ENCODE results near the gene FBXW11.

FBXW11 gene

GRCh38 chr5:172005708-172006320 lies 624 bp downstream of the FBXW11 start:
- peak; percentile 25 for DNase-seq (ENCODE audit: low read depth)
- peak overlapping the region; percentile 96 for H3K4me3 ChIP-seq (ENCODE audit: low read length)
- TF ChIP-seq, protein P1, sequence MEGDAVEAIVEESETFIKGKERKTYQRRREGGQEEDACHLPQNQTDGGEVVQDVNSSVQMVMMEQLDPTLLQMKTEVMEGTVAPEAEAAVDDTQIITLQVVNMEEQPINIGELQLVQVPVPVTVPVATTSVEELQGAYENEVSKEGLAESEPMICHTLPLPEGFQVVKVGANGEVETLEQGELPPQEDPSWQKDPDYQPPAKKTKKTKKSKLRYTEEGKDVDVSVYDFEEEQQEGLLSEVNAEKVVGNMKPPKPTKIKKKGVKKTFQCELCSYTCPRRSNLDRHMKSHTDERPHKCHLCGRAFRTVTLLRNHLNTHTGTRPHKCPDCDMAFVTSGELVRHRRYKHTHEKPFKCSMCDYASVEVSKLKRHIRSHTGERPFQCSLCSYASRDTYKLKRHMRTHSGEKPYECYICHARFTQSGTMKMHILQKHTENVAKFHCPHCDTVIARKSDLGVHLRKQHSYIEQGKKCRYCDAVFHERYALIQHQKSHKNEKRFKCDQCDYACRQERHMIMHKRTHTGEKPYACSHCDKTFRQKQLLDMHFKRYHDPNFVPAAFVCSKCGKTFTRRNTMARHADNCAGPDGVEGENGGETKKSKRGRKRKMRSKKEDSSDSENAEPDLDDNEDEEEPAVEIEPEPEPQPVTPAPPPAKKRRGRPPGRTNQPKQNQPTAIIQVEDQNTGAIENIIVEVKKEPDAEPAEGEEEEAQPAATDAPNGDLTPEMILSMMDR (conservative IDR thresholded peaks at IDR 0.05; ENCODE audit: low read length) = no peak

DNA sequence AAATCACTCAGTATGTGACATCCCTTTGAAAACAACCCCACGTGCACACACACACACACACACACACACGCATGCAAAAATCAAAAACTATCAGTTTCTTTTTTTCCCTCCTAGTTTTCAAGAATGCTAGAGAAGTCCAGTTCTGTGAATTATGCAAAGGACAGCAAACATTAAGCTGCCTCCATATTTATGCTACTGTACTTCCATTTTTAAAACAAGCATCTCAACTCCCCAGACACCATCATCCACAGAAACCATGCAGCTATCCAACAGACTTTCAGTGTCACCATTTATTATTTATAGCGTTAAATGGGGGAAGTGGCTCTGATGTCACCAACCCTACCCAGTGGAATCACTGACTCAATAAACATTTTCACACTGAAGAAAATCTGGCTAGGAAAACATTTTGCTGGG lies 1.6 kb downstream of the FBXW11 start:
- TF ChIP-seq, protein P1 (conservative IDR thresholded peaks at IDR 0.05; ENCODE audit: low read length) = no peak
- DNase-seq (ENCODE audit: low read depth) = peak; percentile 20
- peak overlapping the region; percentile 96 for H3K4me3 ChIP-seq (ENCODE audit: low read length)

DNA sequence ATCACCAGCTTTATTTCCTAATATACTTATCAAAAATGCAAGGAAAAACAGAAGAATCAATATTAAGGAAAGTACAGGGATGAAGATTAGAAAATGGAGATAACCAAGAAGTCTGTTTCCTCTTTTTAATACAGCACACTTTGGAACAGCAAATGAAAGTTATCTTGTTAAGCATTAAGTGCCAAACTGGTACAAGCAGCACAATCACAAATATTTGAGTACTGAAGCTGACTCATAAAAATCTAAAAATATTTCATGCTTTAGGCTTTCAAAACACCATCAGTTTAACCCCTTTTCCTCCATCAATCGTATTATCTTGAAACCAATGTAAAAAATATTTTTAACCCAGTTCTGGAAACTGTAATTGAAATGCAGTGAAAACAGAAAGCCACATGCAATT lies 2.7 kb downstream of the FBXW11 start:
- TF ChIP-seq, protein P1 (conservative IDR thresholded peaks at IDR 0.05; ENCODE audit: low read length) = no peak
- peak; percentile 28 for DNase-seq (ENCODE audit: low read depth)
- no peak overlapping the region for H3K4me3 ChIP-seq (ENCODE audit: low read length)

DNA sequence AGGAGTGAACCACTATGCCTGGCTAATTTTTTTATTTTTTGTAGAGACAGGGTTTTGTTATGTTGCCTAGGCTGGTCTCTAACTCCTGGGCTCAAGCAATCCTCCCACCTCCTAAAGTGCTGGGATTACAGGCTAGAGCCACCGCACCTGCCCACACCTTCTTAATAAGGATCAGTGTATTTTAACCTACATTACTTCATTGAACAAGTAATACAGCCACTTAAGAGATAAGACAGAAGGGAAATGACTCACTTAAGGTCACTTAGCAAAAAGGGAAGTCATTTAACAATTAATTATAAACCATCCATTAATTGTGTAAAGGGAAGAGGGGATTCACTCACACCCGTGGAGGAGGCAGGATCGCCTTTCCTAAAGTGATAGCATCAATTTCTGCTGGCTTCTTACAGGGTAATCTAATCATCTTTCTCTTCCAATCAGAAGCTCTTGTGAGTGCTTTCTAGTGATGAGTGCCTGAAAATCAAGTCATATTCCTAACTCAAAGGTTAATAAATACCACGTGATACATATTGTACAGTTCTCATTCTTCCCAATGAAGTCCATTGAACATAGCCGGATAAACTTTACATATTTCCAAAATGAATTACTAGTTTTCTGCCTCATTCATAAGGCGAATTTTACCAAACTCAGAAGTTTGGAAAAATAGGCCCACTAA lies 3.5 kb downstream of the FBXW11 start:
- no peak for DNase-seq (ENCODE audit: low read depth)
- no peak overlapping the region for H3K4me3 ChIP-seq (ENCODE audit: low read length)
- TF ChIP-seq, protein P1 (conservative IDR thresholded peaks at IDR 0.05; ENCODE audit: low read length) = no peak

- TF ChIP-seq, protein P1 (conservative IDR thresholded peaks at IDR 0.05; ENCODE audit: low read length) = peak; percentile 50
- no peak overlapping the region for H3K4me3 ChIP-seq (ENCODE audit: low read length)
- DNase-seq (ENCODE audit: low read depth) = peak; percentile 22
These were observed 4.1 kb downstream of the FBXW11 start for GRCh38 chr5:172002310-172002709.

- TF ChIP-seq, protein P1 (conservative IDR thresholded peaks at IDR 0.05; ENCODE audit: low read length) = no peak
- no peak overlapping the region for H3K4me3 ChIP-seq (ENCODE audit: low read length)
- DNase-seq (ENCODE audit: low read depth) = no peak
These were observed 6.6 kb downstream of the FBXW11 start for GRCh38 chr5:171999877-172000276.

- TF ChIP-seq, protein P1 (conservative IDR thresholded peaks at IDR 0.05; ENCODE audit: low read length) = no peak
- no peak overlapping the region for H3K4me3 ChIP-seq (ENCODE audit: low read length)
These were observed 7.3 kb downstream of the FBXW11 start for GRCh38 chr5:171999100-171999499.

More at GRCh38 chr5:171999100-171999499, 7.3 kb downstream of the FBXW11 start:
- DNase-seq (ENCODE audit: low read depth) = no peak

All from AG10803 (cell line).